AG09319 (cell line): Measurements from ENCODE around the gene TMEM119.

ENCODE experiments used
- DNase-seq: peaks from one replicate; pipeline ENCODE4 v3.0.0-alpha.2; 2010; ENCODE audit warnings: low read depth; ENCODE audit errors: extremely low read depth
- CTCF ChIP-seq: IDR thresholded peaks from 2 replicates; pipeline ENCODE4 v1.5.1; 2011; ENCODE audit warnings: low read depth, mild to moderate bottlenecking, inconsistent platforms, low read length, moderate library complexity

Gene TMEM119

GRCh38 chr12:108616941-108617858 is 19.3 kb upstream of the TMEM119 start:
- no peak for DNase-seq
- TF ChIP-seq CTCF: no peak

- DNase-seq: no peak
- no peak for TF ChIP-seq CTCF
Observed at GRCh38 chr12:108616359-108616758, 18.5 kb upstream of the TMEM119 start.

- no peak for TF ChIP-seq CTCF
- DNase-seq: no peak
Observed at GRCh38 chr12:108615918-108616317, 18.0 kb upstream of the TMEM119 start.

- DNase-seq: no peak
- TF ChIP-seq CTCF: no peak
Observed at GRCh38 chr12:108614639-108615038, 16.8 kb upstream of the TMEM119 start.

- no peak for TF ChIP-seq CTCF
- no peak for DNase-seq
Observed at GRCh38 chr12:108614041-108614440, 16.2 kb upstream of the TMEM119 start.

- no peak for TF ChIP-seq CTCF
- DNase-seq: no peak
Observed at GRCh38 chr12:108613548-108613947, 15.7 kb upstream of the TMEM119 start.

GRCh38 chr12:108612788-108613282 is 15.0 kb upstream of the TMEM119 start:
- no peak for TF ChIP-seq CTCF
- DNase-seq: no peak
